BE2C (cell line): ENCODE results near the gene PTPRM.

Experiments used
- DNase-seq: peaks from one replicate; pipeline ENCODE4 v3.0.0-alpha.2; 2020
- H3K27me3 ChIP-seq: fragments of 250-450 bp; sonication (Bioruptor Pico); 2 replicates; pipeline ENCODE4 v1.5.1; 2020; ENCODE audit warnings: mild to moderate bottlenecking
- H3K36me3 ChIP-seq: fragments of 250-450 bp; sonication (Bioruptor Pico); 2 replicates; pipeline ENCODE4 v1.5.1; 2020; ENCODE audit warnings: mild to moderate bottlenecking
- H3K4me1 ChIP-seq: fragments of 250-450 bp; sonication (Bioruptor Pico); 2 replicates; pipeline ENCODE4 v1.5.1; 2020
- H3K4me3 ChIP-seq: 2 replicates; pipeline ENCODE4 v1.5.1; 2011; ENCODE audit warnings: low read depth, low read length
- H3K9me3 ChIP-seq: fragments of 250-450 bp; sonication (Bioruptor Pico); 2 replicates; pipeline ENCODE4 v1.5.1; 2020
- CTCF ChIP-seq: IDR thresholded peaks from 2 replicates; pipeline ENCODE4 v1.5.1; 2012; ENCODE audit warnings: mild to moderate bottlenecking, low read depth, low read length

The PTPRM gene

DNA sequence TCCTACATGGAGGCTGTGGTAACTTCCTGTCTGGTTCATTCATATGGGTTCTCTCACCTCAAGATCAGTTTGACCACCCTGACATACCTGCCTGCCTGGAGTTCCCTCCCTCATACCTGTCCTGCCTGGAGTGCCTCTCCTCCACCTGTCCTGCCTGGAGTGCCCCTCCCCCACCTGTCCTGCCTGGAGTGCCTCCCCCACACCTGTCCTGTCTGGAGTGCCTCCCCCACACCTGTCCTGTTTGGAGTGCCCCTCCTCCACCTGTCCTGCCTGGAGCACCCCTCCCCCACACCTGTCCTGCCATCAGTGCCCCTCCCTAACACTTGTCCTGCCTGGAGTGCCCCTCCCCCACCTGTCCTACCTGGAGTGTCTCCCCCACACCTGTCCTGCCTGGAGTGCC, 461.9 kb downstream of the PTPRM start:
- no peak for TF ChIP-seq CTCF
- Histone ChIP-seq H3K27me3 (no peaks in the 10 kb centered on the region), H3K9me3 (no peaks in the 10 kb centered on the region), H3K36me3 (no peaks in the 10 kb centered on the region), H3K4me3 (no peak overlapping the region), H3K4me1 (no peaks in the 10 kb centered on the region)
- DNase-seq, result no peak

- DNase-seq, result no peak
- no peak for TF ChIP-seq CTCF
- H3K4me3 ChIP-seq, result no peak overlapping the region
- no peaks in the 10 kb centered on the region for H3K9me3 ChIP-seq
- H3K36me3 ChIP-seq, result no peaks in the 10 kb centered on the region
- H3K27me3 ChIP-seq, result no peaks in the 10 kb centered on the region
- H3K4me1 ChIP-seq, result no peaks in the 10 kb centered on the region
These were observed 462.6 kb downstream of the PTPRM start for GRCh38 chr18:8029731-8030130.

DNA sequence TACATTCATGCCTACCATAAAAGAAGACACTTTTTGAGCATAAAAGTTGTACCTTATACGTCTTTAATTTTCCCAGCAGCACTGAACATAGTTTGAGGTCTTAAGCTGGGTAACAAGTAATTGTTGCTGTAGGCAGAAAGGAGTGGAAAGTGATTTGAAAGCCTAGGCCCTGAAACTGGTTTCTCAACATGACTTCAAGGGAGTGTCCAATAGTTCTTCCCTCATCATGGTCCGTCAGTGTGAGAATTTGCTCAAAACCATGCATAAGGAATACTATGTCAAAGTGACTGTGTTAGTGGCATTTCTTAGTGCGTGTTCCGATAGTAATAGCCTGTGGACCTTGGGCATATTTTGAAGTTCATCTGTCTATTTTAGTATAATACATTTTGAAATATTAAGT, 463.1 kb downstream of the PTPRM start:
- no peaks in the 10 kb centered on the region for H3K4me1 ChIP-seq
- H3K36me3 ChIP-seq, result no peaks in the 10 kb centered on the region
- no peak overlapping the region for H3K4me3 ChIP-seq
- no peaks in the 10 kb centered on the region for H3K9me3 ChIP-seq
- no peak for TF ChIP-seq CTCF
- H3K27me3 ChIP-seq, result no peaks in the 10 kb centered on the region
- no peak for DNase-seq

GRCh38 chr18:8031496-8031895, 464.4 kb downstream of the PTPRM start:
- no peak for TF ChIP-seq CTCF
- H3K4me1 ChIP-seq, result no peaks in the 10 kb centered on the region
- no peaks in the 10 kb centered on the region for H3K27me3 ChIP-seq
- H3K4me3 ChIP-seq, result no peak overlapping the region
- H3K9me3 ChIP-seq, result no peaks in the 10 kb centered on the region
- no peaks in the 10 kb centered on the region for H3K36me3 ChIP-seq
- DNase-seq, result peak; percentile 32

- TF ChIP-seq CTCF, result no peak
- Histone ChIP-seq H3K36me3 (no peaks in the 10 kb centered on the region), H3K27me3 (no peaks in the 10 kb centered on the region), H3K4me3 (no peak overlapping the region), H3K9me3 (no peaks in the 10 kb centered on the region), H3K4me1 (no peaks in the 10 kb centered on the region)
- DNase-seq, result no peak
These were observed 467.6 kb downstream of the PTPRM start for GRCh38 chr18:8034674-8035073.

GRCh38 chr18:8036551-8036950, 469.4 kb downstream of the PTPRM start:
- Histone ChIP-seq H3K4me1 (no peaks in the 10 kb centered on the region), H3K9me3 (no peaks in the 10 kb centered on the region), H3K36me3 (no peaks in the 10 kb centered on the region), H3K4me3 (no peak overlapping the region), H3K27me3 (no peaks in the 10 kb centered on the region)
- no peak for TF ChIP-seq CTCF
- DNase-seq, result no peak
